CD4-positive, alpha-beta T cell treated with Interleukin-15 for 4 hours (primary cell): ENCODE results near the gene COL5A2.

Source experiments
- DNase-seq: peaks from one replicate; pipeline ENCODE4 v3.0.0-alpha.2; 2020; ENCODE audit warnings: low spot score

The COL5A2 gene

DNA sequence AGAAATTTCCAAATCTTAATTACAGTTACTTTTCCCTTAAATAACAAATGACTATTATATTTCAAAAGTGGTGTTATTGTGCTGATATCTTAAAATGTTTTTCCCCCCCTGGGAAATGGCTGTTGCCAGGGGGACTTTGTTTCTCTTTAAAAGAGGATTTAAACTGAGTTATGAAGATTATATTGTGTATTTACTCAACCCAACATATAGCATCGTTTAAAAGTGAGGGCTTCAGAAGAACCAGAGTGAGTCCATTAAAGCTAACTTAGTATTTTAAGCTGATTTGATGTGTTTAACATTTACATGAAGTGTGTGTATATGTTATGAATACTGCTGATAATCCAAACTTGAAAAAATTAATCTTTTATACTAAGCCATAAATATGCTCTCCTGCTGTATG is 81.6 kb downstream of the COL5A2 start:
- no peak for DNase-seq

DNA sequence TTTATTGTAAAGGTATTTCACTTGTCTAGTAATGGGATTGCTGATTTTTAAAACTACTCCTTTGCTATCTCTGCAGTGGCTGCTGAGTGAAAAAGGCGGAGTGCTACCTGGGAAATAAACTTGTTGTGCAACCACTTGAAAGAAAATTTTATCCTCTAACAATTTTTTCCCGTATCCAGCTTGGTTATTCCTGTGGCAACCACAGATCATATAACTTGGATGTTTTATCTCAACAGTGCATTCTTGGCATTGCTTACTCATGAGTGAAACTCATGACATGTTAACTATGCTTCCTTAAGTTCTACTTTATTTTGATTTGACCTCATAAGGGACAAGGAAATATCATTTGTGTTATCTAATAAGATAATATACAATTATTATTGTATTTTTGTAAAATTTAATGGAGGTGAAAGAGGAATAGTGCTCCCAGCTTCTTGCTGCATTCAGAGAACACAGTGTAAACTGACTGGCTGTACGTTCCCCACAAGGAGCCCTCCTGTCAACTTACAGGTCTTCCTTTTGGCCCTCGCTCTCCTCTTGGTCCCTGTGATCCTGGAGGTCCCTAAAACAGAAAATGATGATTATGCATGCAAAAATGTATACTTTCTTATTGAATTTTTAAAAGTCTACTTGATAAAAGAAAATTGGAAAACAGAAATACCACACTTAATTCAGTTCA is 82.7 kb downstream of the COL5A2 start:
- no peak for DNase-seq

DNA sequence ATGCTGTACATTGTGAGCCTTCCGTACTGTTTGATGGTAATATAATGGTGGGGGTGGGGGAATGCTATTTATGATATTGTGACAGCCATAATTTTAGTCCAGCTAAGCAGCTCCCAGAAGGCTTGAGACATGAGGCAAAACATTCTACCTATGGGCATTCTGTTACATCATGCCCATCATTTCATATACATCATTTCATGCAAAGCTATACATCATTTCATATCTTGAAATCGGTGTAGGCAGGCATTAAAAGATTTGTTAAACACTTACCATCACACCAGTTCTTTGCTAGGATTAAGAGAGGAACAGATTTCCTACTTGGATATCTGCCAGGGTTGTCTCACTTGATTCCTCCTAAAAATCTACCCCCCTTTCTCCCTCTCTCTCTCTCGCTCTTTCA is 84.5 kb downstream of the COL5A2 start:
- DNase-seq: no peak

DNA sequence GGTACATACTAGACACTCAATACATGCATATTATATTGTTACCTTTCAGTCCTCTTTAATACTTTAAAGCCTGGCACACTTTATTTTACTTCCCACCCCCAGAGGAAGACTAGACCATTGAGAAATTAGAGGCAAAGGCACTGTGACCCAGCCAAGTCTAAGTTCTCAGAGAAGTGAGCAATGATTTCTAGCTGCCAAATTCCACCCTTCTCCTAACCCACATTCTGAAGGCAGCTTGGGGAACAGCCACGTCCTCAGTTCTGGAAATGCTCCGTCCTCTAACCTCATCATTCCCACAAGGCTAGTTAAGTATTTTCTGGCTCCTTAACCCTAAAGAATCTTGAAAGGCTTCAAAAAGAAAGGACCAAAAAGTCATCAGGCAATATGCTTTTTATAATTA is 86.6 kb downstream of the COL5A2 start:
- DNase-seq: no peak

DNA sequence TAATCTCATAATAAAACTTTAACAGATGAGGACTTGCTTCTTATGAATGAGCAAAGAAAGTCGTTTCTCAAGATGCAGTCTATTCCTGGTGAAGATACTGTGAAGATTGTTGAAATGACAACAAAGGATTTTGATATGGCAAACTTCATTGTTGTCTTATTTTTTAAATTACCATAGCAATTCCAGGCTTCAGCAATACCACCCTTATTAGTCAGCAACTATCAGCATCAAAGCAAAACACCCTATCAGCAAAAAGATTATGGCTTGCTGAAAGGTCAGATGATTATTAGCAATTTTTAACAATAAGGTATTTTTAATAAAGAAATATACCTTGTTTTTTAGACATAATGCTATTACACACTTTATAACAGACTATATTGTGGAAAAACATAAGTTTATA is 88.3 kb downstream of the COL5A2 start:
- no peak for DNase-seq

DNA sequence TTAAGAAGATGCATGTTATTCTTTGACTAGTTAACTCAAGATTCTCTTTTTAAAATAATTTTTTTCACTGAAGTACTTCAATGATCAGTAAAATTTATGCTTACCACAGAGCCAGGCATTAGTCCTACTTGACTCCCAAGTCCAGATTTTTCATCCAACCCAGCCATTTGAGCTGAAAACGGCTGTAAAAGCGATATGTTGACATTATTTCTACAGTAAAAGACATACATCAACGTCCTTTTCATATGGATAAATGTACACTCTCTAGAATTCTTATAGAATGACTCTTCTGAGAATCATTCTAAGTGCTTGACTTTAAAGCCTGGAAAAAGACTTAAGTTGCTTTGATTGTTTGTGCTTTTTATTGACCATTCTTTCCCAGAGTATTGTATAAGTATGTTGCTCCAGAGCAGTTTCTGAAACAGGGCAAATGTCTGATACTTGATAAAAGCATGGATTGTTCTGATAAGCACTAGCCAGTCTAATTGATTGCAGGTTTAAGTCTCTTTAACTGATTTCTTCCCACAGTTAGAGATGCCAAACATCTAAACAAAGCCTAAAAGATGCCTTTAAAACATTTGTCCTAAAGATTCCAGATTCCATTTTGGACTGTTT is 90.9 kb downstream of the COL5A2 start:
- no peak for DNase-seq

DNA sequence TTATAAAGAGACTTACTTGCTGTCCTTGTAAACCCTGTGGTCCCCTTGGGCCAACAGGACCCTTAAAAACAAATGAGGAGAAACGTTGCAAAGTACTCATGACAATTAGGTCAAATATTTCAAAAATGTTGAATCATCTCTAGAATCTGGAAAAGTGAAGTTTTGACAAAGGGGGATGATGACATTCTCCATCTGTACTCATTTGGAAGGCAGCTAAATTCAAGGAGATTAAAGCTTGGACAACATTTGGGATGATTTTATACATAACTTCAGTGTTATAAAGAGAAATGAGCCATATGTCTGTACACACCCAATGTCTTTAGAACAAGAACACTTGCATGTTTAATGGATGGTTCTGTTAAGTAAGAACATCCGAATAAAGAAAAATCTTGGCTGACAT is 92.9 kb downstream of the COL5A2 start:
- no peak for DNase-seq

DNA sequence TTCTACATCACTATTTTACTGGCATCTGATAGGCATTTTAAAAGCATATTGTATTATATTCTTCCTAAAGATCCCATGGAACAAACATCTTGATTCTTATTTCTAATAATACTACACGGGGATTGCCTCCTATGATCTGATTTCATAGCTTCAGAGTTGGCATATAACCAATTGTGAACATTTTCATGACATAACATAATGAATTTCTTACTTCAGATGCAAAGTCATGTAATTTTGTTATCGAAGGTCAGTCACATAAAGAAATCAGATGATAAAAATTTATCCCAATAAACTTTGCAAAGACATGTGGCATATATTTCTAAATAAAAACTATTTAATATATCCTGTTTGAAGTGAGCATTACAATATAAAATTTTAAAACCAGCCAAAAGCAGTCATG is 93.3 kb downstream of the COL5A2 start:
- DNase-seq: no peak

DNA sequence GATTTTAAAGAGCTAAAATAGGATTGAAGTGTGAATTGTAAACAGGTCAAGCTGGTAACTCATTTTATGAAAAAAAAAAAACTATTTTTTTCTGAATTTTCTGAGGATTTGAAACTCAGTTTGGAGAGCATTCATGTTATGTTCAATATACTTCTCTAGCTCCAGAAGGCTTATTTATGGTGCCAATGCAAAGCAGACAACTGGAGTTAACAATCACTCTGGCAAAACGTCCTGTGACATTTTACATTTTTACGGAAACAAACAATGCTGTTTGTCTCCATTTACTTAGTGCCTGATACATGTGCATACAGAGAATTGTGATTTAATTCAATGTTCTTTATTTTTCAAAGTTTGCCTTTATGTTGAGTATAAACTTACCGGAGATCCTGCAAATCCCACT is 96.0 kb downstream of the COL5A2 start:
- DNase-seq: no peak

DNA sequence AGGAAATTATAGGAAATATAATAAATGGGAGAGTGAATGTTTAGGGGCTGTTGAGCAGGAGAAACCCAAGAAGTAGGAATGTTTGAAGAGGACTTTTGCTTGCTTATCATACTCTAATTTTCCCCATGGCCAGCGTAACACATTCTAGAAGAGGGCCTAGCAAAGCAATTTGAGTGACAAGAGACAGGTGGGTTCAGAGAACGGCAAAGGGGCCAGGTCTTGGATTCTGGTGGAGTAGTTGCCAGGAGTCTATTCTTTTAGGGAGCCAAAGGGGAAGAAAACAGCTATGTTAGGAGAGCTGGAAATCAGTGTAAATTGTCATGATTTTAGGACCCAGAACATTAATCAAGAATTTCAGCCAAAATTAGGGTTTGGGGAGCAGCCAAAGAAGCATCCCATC is 96.5 kb downstream of the COL5A2 start:
- no peak for DNase-seq

DNA sequence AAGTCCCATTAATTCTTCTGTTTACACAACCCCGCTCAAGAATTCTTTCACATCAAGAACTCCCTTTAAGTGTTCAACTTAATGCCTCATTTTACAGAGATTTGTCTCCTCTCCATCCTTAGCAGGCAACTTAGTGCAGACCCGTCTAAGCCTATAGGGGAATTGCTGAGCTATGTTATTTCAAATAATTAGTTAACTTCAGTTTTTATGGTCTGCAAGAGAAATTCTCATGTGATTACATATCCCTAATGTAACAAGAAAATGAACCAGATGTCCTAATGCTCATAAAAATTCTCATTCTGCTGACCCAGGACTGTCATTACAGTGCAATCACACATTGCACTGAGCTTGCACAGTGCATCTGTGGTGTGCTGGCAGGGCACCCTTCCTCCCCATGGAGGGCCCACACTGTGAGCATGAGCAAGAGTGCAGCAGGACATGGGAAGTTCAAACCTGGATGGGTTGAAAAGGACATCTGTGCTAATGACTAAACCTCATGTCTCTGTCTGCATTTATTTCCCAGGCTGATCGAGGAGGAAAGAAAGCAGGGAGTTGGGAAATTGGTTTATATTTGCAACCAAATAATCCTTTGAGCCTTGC is 97.1 kb downstream of the COL5A2 start:
- no peak for DNase-seq

DNA sequence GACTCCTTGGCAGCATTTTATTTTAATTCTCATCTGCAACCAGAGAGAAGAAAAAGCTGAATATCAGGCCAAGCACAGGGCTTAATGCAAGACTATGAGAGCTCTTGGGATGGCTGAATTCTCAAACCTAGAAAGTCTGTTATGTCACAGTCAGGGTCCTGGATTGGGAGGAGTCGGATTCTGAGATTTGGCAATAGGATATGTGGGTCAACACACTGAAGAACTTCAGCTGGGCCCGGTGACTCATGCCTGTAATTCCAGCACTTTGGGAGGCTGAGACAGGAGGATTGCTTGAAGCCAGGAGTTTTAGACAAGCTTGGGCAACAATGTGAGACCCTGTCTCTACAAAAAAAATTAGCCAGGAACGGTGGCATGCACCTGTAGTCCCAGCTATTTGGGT is 103.0 kb downstream of the COL5A2 start:
- DNase-seq: no peak

DNA sequence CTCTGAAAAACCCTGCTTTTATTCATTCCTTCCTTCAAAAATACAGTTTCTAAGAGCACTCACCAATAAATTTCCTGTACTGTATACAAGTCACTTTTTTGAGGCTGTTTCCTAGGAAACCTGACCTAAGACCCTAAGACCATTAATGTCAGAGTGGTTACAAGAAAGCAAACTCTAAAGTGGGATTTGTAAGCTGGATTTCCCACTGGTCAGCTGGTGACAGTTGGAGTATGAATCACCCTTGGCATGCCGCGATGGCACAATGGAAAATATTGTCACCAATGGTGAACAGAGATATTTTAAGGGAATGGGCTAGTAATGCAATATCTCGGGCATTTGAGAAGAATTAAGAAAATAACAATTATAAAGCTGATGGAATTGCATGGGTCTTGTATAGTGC is 103.4 kb downstream of the COL5A2 start:
- no peak for DNase-seq

DNA sequence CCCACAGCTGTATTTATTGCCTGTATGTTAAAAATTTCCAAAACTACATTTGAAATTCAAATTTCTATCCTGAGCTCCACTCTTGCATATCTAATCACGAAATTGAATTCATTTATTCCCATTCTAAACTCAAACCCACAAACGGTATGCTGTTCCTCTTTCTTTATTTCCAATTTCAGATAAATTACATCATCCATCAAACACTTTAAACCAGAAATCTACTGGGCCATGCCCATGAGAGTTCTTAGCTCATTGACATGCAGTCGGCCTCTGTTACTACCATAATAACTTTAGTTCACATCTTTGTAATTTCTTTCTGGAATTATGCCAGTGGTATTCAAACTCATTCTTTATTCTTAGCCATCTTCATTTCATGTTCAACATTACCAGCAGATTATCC is 105.1 kb downstream of the COL5A2 start:
- no peak for DNase-seq

DNA sequence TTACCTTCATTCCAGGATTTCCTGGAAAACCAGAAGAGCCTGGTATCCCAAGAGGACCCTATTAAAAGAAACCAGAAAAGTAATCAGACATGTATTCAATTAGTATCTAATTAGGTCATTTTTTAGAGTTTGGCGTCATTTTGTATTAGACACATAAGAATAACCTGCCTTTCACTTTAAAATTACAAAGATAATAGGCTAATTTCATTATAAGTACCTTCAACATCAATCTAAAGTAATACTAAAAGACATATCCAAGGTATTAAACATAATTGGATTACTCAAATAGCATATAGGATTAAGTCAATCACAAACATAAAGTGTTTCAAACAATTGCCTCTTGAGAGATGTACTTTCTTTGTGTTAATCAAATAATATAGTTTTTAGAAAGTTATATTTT is 107.5 kb downstream of the COL5A2 start:
- DNase-seq: no peak

DNA sequence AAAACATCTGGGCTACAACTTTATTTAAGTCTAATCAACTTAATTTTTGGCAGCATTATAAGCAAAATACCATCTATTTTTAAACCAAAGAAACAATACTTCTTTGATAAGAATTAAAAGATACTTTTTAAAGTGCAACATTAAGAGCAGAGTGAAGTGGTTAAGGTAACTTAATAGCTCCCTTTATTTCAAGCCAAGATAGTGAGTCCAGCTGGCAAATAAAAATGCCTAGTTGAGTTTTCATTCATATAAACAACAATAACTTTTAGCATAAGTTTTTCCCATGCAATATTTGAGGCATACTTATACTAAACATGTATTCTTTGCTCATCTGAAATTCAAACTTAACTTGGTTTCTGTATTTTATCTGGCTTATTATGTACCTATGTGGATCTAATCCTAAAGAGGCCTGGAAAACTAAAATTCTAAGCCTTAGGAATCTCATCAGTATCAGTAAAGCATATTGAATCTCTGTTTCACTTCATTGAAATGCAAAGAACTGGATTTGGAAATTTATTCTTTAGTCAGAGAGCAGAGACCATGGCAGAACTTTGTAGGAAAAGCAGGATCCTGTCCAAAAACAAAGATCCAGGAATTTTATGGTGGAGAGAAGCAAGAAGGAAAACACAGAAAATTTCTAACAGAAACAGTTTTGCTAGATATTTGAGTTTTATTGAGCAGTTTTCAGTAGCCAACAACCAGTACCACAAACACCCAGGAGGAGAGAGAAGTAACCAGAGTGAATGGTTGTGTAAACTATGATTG is 109.5 kb downstream of the COL5A2 start:
- DNase-seq: no peak

DNA sequence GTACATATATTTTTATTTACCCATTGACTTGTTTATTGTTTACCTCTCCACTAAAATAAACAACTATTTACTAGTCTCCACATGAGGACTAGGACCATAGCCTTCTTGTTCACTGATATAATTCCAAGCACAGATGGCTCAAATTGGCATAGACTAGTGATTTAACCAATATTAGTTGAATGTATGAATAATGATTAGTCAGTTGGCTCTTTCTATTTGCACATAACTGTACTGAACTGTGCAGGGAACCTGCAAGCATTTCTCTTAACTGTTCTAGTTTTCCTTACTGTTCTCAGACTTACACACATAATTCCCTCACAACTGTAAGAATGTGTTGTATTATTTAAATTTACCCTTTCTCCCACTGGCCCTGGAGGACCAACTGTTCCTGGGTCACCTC is 113.5 kb downstream of the COL5A2 start:
- DNase-seq: no peak

DNA sequence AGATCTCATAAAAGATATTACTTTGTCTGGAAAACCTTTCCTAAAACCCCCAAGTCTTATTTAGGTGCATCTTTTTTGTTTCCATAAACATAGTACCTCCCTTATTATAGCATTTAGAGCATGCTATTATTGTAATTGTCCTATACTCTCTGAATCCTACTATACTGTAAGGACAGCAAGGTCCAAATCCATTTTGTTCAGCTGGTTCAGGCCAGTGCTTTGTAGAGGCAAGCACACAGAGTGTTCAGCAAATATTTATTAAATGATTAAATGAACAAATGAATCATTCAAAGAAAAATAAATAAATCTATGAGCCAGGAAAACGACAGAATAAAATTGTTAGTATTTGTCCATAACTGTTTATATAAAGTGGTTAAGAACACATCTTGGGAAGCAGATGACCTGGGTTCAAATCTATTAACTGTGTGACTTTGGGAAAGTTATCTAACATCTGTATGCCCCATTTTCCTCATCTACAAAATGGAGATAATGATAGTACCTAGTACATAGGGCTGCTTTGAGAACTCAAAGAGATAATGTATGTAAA is 119.4 kb downstream of the COL5A2 start:
- DNase-seq: no peak

DNA sequence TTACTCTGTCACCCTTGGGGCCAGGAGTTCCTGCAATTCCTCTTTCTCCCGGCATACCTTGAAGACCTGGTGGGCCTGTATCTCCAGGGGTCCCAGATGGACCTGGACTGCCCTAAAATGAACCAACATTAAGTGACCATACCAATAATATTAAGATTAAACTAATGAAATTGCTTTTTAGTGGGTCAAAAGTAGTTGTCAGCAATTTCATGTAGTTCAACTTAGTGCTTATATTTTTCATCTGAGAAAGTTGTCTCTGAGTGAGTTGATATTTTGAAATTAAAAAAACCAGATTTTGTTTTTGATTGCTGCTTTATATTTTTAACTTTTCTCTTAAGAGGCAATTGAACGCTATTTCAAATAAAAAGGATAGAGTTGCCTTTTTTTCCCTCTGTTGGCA is 122.2 kb downstream of the COL5A2 start:
- no peak for DNase-seq

DNA sequence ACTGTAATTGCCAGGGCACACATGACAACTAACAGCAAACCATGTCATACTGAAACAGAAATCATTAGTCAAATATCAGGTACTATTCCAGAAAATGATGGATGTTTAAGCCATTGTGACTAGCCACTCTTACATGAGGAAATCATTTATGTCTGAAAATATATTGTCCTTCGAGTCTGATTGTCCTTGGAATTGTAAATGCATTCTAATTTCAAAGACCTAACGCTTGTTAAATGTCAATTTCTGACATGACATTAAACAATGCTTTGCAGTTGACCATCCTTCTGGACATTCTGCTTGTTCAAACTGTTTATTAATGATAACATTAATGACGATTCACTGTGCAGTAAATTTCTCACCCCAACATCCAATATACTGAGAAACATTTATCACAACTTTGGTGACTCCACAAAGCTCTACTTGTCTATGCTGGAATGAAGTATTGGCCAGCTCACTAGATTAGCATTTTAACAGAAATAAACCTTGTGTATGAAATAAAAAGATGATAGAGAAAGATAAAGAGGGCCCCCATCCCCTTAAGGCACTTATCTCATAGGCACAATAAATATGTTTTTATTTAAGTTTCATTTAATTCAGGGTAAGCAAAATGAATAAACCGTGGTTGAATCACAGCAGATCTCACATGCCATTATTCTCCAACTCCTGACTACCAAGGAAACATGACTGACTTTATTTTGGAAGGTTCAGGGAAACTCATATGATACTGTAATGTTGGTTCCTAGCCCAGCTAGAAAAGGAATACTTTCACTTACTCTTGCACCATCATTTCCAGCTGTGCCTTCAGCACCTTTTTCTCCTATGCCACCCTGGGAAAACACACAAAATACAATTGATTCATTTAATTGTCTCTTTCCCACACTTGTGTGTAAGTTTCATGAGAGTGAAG is 123.1 kb downstream of the COL5A2 start:
- no peak for DNase-seq

DNA sequence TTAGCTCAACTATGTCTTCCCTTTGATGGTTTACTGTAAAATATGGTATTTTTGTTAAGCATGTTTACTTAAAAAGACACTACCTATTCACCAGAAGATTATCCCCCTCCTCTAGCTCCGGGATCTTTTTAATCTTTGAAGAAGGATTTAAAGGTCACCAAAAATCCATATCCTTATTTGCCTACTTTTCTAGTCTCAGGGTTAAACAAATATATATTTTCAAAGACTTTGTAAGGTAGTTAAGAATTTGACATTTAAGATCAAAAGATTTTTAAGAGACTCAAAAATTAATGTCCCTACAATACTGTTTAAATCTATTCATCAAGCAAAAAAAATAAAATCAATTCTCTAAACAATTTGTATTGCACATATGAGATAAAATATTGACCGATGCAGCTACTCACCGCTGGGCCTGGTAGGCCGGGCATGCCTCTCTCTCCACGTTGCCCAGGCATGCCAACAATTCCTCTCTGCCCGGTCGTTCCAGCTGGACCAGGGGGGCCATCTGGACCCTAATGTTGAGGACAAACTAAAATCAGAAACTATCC is 129.3 kb downstream of the COL5A2 start:
- no peak for DNase-seq
